Measurements from ENCODE around the gene MAGI2.

The MAGI2 gene

GRCh38 chr7:78052112-78052511, 1401.4 kb downstream of the MAGI2 start:
- DNase-seq = no peak

GRCh38 chr7:78047800-78048199, 1405.7 kb downstream of the MAGI2 start:
- DNase-seq = no peak

GRCh38 chr7:78043159-78043558, 1410.3 kb downstream of the MAGI2 start:
- DNase-seq = no peak

GRCh38 chr7:78041423-78041822, 1412.0 kb downstream of the MAGI2 start:
- DNase-seq = no peak

- peak; percentile 24 for DNase-seq
Measured at GRCh38 chr7:78039790-78040776, 1413.4 kb downstream of the MAGI2 start.

- no peak for DNase-seq
Measured at GRCh38 chr7:78038465-78039080, 1414.9 kb downstream of the MAGI2 start.

- no peak for DNase-seq
Measured at GRCh38 chr7:78037603-78038002, 1415.9 kb downstream of the MAGI2 start.

GRCh38 chr7:78033410-78033809, 1420.1 kb downstream of the MAGI2 start:
- DNase-seq = no peak

- no peak for DNase-seq
Measured at GRCh38 chr7:78026492-78026891, 1427.0 kb downstream of the MAGI2 start.

GRCh38 chr7:78024591-78024990, 1428.9 kb downstream of the MAGI2 start:
- no peak for DNase-seq

- DNase-seq = no peak
Measured at GRCh38 chr7:78023191-78023590, 1430.3 kb downstream of the MAGI2 start.

- DNase-seq = no peak
Measured at GRCh38 chr7:78022165-78022564, 1431.3 kb downstream of the MAGI2 start.

- no peak for DNase-seq
Measured at GRCh38 chr7:78020874-78021249, 1432.6 kb downstream of the MAGI2 start.

GRCh38 chr7:78020136-78020873, 1433.2 kb downstream of the MAGI2 start:
- DNase-seq = peak; percentile 33

GRCh38 chr7:78019447-78020135, 1433.9 kb downstream of the MAGI2 start:
- DNase-seq = peak; percentile 81

GRCh38 chr7:78018641-78019446, 1434.6 kb downstream of the MAGI2 start:
- DNase-seq = no peak

- no peak for DNase-seq
Measured at GRCh38 chr7:78017591-78018100, 1435.8 kb downstream of the MAGI2 start.

- no peak for DNase-seq
Measured at GRCh38 chr7:78015574-78016260, 1437.8 kb downstream of the MAGI2 start.

- DNase-seq = no peak
Measured at GRCh38 chr7:78014401-78014800, 1439.1 kb downstream of the MAGI2 start.

- DNase-seq = no peak
Measured at GRCh38 chr7:78013386-78013785, 1440.1 kb downstream of the MAGI2 start.

- no peak for DNase-seq
Measured at GRCh38 chr7:78011642-78012041, 1441.8 kb downstream of the MAGI2 start.

Data from 8988T (cell line).